HepG2 (cell line): ENCODE results near the gene AATF. TPM values are rescaled to one million over a fixed set of nuclear protein-coding genes. Genes with fewer than 3 reads are reported as not detected.

Experiments
- ATAC-seq: fragments of 200-7000 bp; cut with Tn5 transposase; 3 replicates; pipeline ENCODE4 v1.9.1; 2020; ENCODE audit warnings: mild to moderate bottlenecking, moderate library complexity
- BruUV-seq: library from RNA; stranded (reverse); fragments of 400-500 nt; replicated peaks from 2 replicates; lab custom pipeline; 2021; lab: Mats Ljungman, UMichigan
- CTCF ChIA-PET: fragments of 300-600 bp; formaldehyde crosslinking; extraction: SDS; loops from one replicate; lab custom pipeline; 2021; ENCODE audit warnings: low total read pairs, inconsistent platforms, low intra/inter-chr PET ratio; lab: Yijun Ruan, JAX
- POLR2A ChIA-PET: fragments of 350-600 bp; sonication (Branson Sonifier 250); formaldehyde crosslinking; loops from one replicate; lab custom pipeline; 2020; ENCODE audit warnings: antibody characterized with exemption, inconsistent platforms; lab: Yijun Ruan, JAX
- DNase-seq: peaks from one replicate; pipeline ENCODE4 v3.0.0-alpha.2; 2015; ENCODE audit warnings: low spot score
- FAIRE-seq: peaks from 3 replicates; lab custom pipeline; 2011; peaks lifted over from hg19 to GRCh38; lab: Jason Lieb, UNC
- H2AFZ ChIP-seq: one replicate; pipeline ENCODE4 v1.6.1; 2011; ENCODE audit warnings: low read length, inconsistent platforms
- H3K27ac ChIP-seq: fragments of 300-600 bp; 3 replicates; pipeline ENCODE4 v1.8.0; 2011; ENCODE audit warnings: mixed run types, mild to moderate bottlenecking, mixed read lengths, low read length, inconsistent platforms; ENCODE audit not compliant: insufficient read depth; ENCODE audit errors: extremely low read length
- H3K27me3 ChIP-seq, 2 experiments: fragments of 200-600 bp in 1 of 2; 2 replicates in 1 of 2; 3 replicates in 1 of 2; pipeline versions ENCODE4 v1.6.0 to v1.8.0; 2011; ENCODE audit warnings: low read length in 2 of 2, mild to moderate bottlenecking in 2 of 2, moderate library complexity in 2 of 2, inconsistent platforms in 1 of 2; ENCODE audit not compliant: insufficient read depth in 2 of 2, control insufficient read depth in 1 of 2
- H3K36me3 ChIP-seq, 2 experiments: fragments of 200-600 bp in 1 of 2; replicated peaks in 1 of 2; 2 replicates in 1 of 2; 3 replicates in 1 of 2; pipeline versions ENCODE4 v1.5.1 to v1.8.0; 2011; ENCODE audit warnings: low read length in 2 of 2, inconsistent platforms in 1 of 2; ENCODE audit not compliant: insufficient read depth in 2 of 2, control insufficient read depth in 1 of 2
- H3K4me1 ChIP-seq: 2 replicates; pipeline ENCODE4 v1.5.1; 2012; ENCODE audit warnings: low read length, inconsistent platforms; ENCODE audit not compliant: insufficient read depth
- H3K4me2 ChIP-seq: 2 replicates; pipeline ENCODE4 v1.6.0; 2011; ENCODE audit warnings: low read depth, low read length, inconsistent platforms
- H3K4me3 ChIP-seq, 3 experiments: fragments of 200-600 bp in 1 of 3; sonication (generic), shearing (Covaris generic) in 1 of 3; replicated peaks in 1 of 3; 2 replicates each; pipeline ENCODE4 v1.5.1; 2011 to 2016; ENCODE audit warnings: low read length in 3 of 3, inconsistent platforms in 2 of 3, low read depth in 2 of 3, mild to moderate bottlenecking in 2 of 3, control low read depth in 1 of 3, mixed read lengths in 1 of 3; ENCODE audit not compliant: insufficient read depth in 1 of 3
- H3K79me2 ChIP-seq: one replicate; pipeline ENCODE4 v1.6.1; 2011; ENCODE audit warnings: low read length, inconsistent platforms; ENCODE audit not compliant: insufficient read depth
- H3K9ac ChIP-seq: 2 replicates; pipeline ENCODE4 v1.6.0; 2011; ENCODE audit warnings: mild to moderate bottlenecking, low read depth, low read length, inconsistent platforms; ENCODE audit not compliant: insufficient read depth
- H3K9me3 ChIP-seq: 2 replicates; pipeline ENCODE4 v1.5.1; 2012; ENCODE audit warnings: mild to moderate bottlenecking, low read length
- H4K20me1 ChIP-seq: 2 replicates; pipeline ENCODE4 v1.6.0; 2011; ENCODE audit warnings: inconsistent platforms, mild to moderate bottlenecking, low read length, moderate library complexity; ENCODE audit not compliant: insufficient read depth
- DMAP1 ChIP-seq: IDR thresholded peaks from 2 replicates; pipeline ENCODE4 v1.6.1; 2016
- SNRNP70 ChIP-seq: fragments of 200-400 bp; formaldehyde crosslinking; IDR thresholded peaks from 2 replicates; pipeline ENCODE4 v1.6.1; 2017; ENCODE audit warnings: mild to moderate bottlenecking, low read depth, low read length, moderate library complexity
- SRSF4 ChIP-seq: fragments of 200-400 bp; formaldehyde crosslinking; IDR thresholded peaks from one replicate; pipeline ENCODE4 v1.6.1; 2018; ENCODE audit warnings: mild to moderate bottlenecking, low read depth, low read length, moderate library complexity; ENCODE audit not compliant: poor library complexity, severe bottlenecking
- ZFYVE20 ChIP-seq: sonication (generic); formaldehyde crosslinking; IDR thresholded peaks from 2 replicates; pipeline ENCODE4 v1.8.0; 2023; ENCODE audit warnings: low read depth, mild to moderate bottlenecking, moderate library complexity, missing genetic modification reagents, borderline replicate concordance
- ZNF264 ChIP-seq: sonication (generic); formaldehyde crosslinking; IDR thresholded peaks from 2 replicates; pipeline ENCODE4 v1.4.0; 2020; ENCODE audit warnings: missing genetic modification reagents
- ZNF274 ChIP-seq: sonication (generic); formaldehyde crosslinking; IDR thresholded peaks from 2 replicates; pipeline ENCODE4 v1.5.1; 2020; ENCODE audit warnings: mild to moderate bottlenecking, missing genetic modification reagents
- ZNF512B ChIP-seq: sonication (generic); formaldehyde crosslinking; IDR thresholded peaks from 2 replicates; pipeline ENCODE4 v1.5.1; 2020; ENCODE audit warnings: missing genetic modification reagents, mild to moderate bottlenecking, borderline replicate concordance
- ZNF737 ChIP-seq: sonication (generic); formaldehyde crosslinking; IDR thresholded peaks from 2 replicates; pipeline ENCODE4 v1.5.0; 2020; ENCODE audit warnings: missing genetic modification reagents, mild to moderate bottlenecking, borderline replicate concordance
- ZNF878 ChIP-seq: sonication (generic); formaldehyde crosslinking; IDR thresholded peaks from 2 replicates; pipeline ENCODE4 v1.8.1; 2023; ENCODE audit warnings: mild to moderate bottlenecking, missing genetic modification reagents, moderate library complexity
- WGBS: methylation state at CpG from one replicate; pipeline ENCODE4 v1.1.6; 2017; ENCODE audit warnings: low lambda C conversion rate; 5-methylcytosine and 5-hydroxymethylcytosine counted together
- in situ Hi-C: cut with HindIII; loops from 2 replicates; pipeline ENCODE4 v1.10.0; 2017; ENCODE audit warnings: low pct_unique_long_range_greater_than_20kb; ENCODE audit not compliant: extremely low pct_ligation_motif_present
- intact Hi-C: fragments of 100-400 bp; cut with micrococcal nuclease; formaldehyde crosslinking; loops from one replicate; pipeline ENCODE4 v1.10.0; 2022; ENCODE audit not compliant: unreplicated experiment
- polyA plus RNA-seq, 8 experiments: library from polyadenylated mRNA; depleted of rRNA in 3 of 8; stranded (reverse) in 7 of 8; unstranded in 1 of 8; fragments of >200 nt; fragmentation: Illumina TruSeq in 4 of 8; extraction: Trizol in 4 of 8; gene quantifications; 2 replicates each; pipeline versions ENCODE4 v1.2.1 to v1.2.3, GENCODE V29; 2011 to 2016; ENCODE audit warnings: low read depth in 4 of 8, missing spikeins in 1 of 8, mixed read lengths in 1 of 8; ENCODE audit not compliant: insufficient read depth in 1 of 8
- total RNA-seq, 5 experiments: library from RNA; depleted of rRNA; stranded (reverse); fragments of >200 nt; fragmentation: Illumina TruSeq; extraction: Trizol; gene quantifications; 2 replicates each; pipeline ENCODE4 v1.2.3, GENCODE V29; 2016; ENCODE audit warnings: low read depth in 1 of 5
- TF ChIP-seq, protein P1 (sequence below): IDR thresholded peaks from 2 replicates; pipeline ENCODE4 v1.6.1; 2016; ENCODE audit warnings: missing compliant biosample characterization, missing genetic modification reagents, borderline replicate concordance
- TF ChIP-seq, protein P2 (sequence below): sonication (generic); formaldehyde crosslinking; IDR thresholded peaks from 2 replicates; pipeline ENCODE4 v1.4.0; 2020; ENCODE audit warnings: missing genetic modification reagents, borderline replicate concordance

The AATF gene
- total and polyA plus RNA-seq, 2 of the 13 experiments (the other 11 are each of a cell fraction or from before 2014, with no cell fraction given), result 9.1 to 53.3 TPM

DNA sequence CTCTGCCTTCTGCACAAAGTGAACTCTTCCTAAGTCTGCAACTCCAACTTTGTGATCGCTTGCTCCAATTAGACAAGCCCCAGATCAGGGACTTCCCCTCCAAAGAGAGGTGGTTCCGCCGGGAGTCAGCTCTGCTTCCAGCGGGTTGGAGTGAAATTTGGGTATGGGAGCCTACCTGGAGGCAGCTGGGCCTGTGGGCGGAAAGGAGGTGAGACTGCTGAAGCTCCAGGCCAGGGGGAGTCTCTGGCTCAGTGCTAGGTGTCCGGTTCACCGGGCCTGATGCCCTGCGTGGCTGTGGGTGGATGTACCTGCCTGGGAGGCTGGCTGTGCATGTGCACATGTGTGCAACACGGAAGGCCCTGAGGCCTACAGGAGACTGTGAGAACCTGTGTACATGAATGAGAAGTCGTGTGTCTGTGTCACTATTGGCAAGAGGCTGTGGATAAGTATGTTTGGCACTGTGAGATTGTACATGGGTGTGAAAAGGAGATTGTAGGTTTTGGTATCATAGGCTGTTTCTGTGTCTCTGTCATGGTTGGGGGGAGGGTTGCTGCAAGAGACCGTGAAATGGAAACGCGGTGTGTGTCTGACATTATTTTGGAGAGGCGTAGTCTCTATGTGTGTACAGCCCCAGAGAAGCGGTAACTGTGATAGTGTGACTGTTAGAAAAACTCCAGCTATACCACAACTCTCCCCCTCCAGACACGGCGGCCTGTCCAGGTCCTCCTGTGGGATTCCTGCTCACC lies 7.3 kb upstream of the AATF start:
- Histone ChIP-seq H3K9ac (no peak overlapping the region), H4K20me1 (peaks cover 8% of the 10 kb centered on the region; the same call in 1 of the 2 replicates), H3K36me3 (no peaks in the 10 kb centered on the region), H3K9me3 (no peaks in the 10 kb centered on the region), H3K27ac (no peak overlapping the region), H2AFZ (no peak overlapping the region), H3K4me3 (no peak overlapping the region), H3K4me2 (no peak overlapping the region), H3K4me1 (peaks cover 30% of the 10 kb centered on the region), H3K27me3 (peaks cover 27 to 77% of the 10 kb centered on the region in 2 experiments), H3K79me2 (no peaks in the 10 kb centered on the region)
- 52% methylated on average over 16 of the region's 17 CpGs for WGBS
- FAIRE-seq, result no peak
- ChIA-PET CTCF (no interaction called here), POLR2A (no interaction called here)
- BruUV-seq, result no TSS peak
- ATAC-seq, result no peak
- no peak for DNase-seq
- in situ Hi-C loops (no loop called here), intact Hi-C loops (no loop called here)
- TF ChIP-seq DMAP1 (CRISPR knock-in tag), result no peak
- no peak for TF ChIP-seq ZNF512B (CRISPR knock-in tag)
- TF ChIP-seq SNRNP70, result no peak
- no peak for TF ChIP-seq ZNF737 (CRISPR knock-in tag)
- TF ChIP-seq ZFYVE20 (CRISPR knock-in tag), result no peak
- no peak for TF ChIP-seq ZNF274 (CRISPR knock-in tag)
- TF ChIP-seq, protein P1, sequence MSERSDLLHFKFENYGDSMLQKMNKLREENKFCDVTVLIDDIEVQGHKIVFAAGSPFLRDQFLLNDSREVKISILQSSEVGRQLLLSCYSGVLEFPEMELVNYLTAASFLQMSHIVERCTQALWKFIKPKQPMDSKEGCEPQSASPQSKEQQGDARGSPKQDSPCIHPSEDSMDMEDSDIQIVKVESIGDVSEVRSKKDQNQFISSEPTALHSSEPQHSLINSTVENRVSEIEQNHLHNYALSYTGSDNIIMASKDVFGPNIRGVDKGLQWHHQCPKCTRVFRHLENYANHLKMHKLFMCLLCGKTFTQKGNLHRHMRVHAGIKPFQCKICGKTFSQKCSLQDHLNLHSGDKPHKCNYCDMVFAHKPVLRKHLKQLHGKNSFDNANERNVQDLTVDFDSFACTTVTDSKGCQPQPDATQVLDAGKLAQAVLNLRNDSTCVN (CRISPR knock-in tag), result no peak
- TF ChIP-seq, protein P2, sequence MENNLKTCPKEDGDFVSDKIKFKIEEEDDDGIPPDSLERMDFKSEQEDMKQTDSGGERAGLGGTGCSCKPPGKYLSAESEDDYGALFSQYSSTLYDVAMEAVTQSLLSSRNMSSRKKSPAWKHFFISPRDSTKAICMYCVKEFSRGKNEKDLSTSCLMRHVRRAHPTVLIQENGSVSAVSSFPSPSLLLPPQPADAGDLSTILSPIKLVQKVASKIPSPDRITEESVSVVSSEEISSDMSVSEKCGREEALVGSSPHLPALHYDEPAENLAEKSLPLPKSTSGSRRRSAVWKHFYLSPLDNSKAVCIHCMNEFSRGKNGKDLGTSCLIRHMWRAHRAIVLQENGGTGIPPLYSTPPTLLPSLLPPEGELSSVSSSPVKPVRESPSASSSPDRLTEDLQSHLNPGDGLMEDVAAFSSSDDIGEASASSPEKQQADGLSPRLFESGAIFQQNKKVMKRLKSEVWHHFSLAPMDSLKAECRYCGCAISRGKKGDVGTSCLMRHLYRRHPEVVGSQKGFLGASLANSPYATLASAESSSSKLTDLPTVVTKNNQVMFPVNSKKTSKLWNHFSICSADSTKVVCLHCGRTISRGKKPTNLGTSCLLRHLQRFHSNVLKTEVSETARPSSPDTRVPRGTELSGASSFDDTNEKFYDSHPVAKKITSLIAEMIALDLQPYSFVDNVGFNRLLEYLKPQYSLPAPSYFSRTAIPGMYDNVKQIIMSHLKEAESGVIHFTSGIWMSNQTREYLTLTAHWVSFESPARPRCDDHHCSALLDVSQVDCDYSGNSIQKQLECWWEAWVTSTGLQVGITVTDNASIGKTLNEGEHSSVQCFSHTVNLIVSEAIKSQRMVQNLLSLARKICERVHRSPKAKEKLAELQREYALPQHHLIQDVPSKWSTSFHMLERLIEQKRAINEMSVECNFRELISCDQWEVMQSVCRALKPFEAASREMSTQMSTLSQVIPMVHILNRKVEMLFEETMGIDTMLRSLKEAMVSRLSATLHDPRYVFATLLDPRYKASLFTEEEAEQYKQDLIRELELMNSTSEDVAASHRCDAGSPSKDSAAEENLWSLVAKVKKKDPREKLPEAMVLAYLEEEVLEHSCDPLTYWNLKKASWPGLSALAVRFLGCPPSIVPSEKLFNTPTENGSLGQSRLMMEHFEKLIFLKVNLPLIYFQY (CRISPR knock-in tag), result no peak
- no peak for TF ChIP-seq ZNF264 (CRISPR knock-in tag)
- no peak for TF ChIP-seq SRSF4
- TF ChIP-seq ZNF878 (CRISPR knock-in tag), result no peak
